Activated CD4-positive, alpha-beta T cell treated with anti-CD3 and anti-CD28 coated beads, Interleukin-2, Interleukin-6, amounts not matched to agents 100 ng/mL and 50 ng/mL, durations not matched to agents 16 hours and 8 hours (primary cell): ENCODE measurements around the gene RBPJL.
"Not testable (repeated sequence)": the region's sequence is repeated elsewhere in the genome, so short reads cannot be mapped to it uniquely, and the experiment has no call there.

Source experiments
- DNase-seq: peaks from one replicate; pipeline ENCODE4 v3.0.0-alpha.2; 2020

RBPJL gene

GRCh38 chr20:45342855-45343531, 36.4 kb downstream of the RBPJL start:
- DNase-seq = no peak

GRCh38 chr20:45343532-45344167, 37.0 kb downstream of the RBPJL start:
- DNase-seq = no peak

GRCh38 chr20:45344168-45344860, 37.7 kb downstream of the RBPJL start:
- no peak for DNase-seq

- no peak for DNase-seq
Observed at GRCh38 chr20:45345104-45345936, 38.7 kb downstream of the RBPJL start.

GRCh38 chr20:45346291-45346718, 39.7 kb downstream of the RBPJL start:
- DNase-seq = no peak

- DNase-seq = no peak
Observed at GRCh38 chr20:45346851-45347250, 40.2 kb downstream of the RBPJL start.

GRCh38 chr20:45347297-45347935, 40.8 kb downstream of the RBPJL start:
- no peak for DNase-seq

- DNase-seq = peak; percentile 76
Observed at GRCh38 chr20:45347936-45348778, 41.5 kb downstream of the RBPJL start, which contains the start of gene SDC4. Gene SDC4, minus strand, starts transcription at chr20:45348424. Its CDS starts 40 bp downstream, at chr20:45348384.

GRCh38 chr20:45350217-45350616, 43.6 kb downstream of the RBPJL start:
- no peak for DNase-seq

GRCh38 chr20:45350795-45351194, 44.2 kb downstream of the RBPJL start:
- DNase-seq = not testable (repeated sequence)

GRCh38 chr20:45352729-45353128, 46.1 kb downstream of the RBPJL start:
- no peak for DNase-seq

- no peak for DNase-seq
Observed at GRCh38 chr20:45353746-45354145, 47.1 kb downstream of the RBPJL start.

GRCh38 chr20:45354423-45355208, 48.0 kb downstream of the RBPJL start:
- DNase-seq = no peak

- peak; percentile 73 for DNase-seq
Observed at GRCh38 chr20:45355209-45356084, 48.8 kb downstream of the RBPJL start.

GRCh38 chr20:45358282-45359068, 51.8 kb downstream of the RBPJL start:
- DNase-seq = no peak

GRCh38 chr20:45359069-45359405, 52.4 kb downstream of the RBPJL start:
- DNase-seq = no peak

- no peak for DNase-seq
Observed at GRCh38 chr20:45359406-45360148, 52.9 kb downstream of the RBPJL start.

GRCh38 chr20:45361793-45362192, 55.2 kb downstream of the RBPJL start:
- DNase-seq = no peak
